Loucy (cell line): Measurements from ENCODE around the gene CLDN18.
A peak's percentile ranks its signal among the peaks of the same experiment; 100 is the strongest.

Experiments used
- EZH2phosphoT487 ChIP-seq: fragments of 200-600 bp; IDR thresholded peaks from 2 replicates; pipeline ENCODE4 v1.6.1; 2018; ENCODE audit warnings: antibody characterized with exemption, mild to moderate bottlenecking, moderate library complexity, borderline replicate concordance
- TF ChIP-seq, protein P1 (sequence below): fragments of 200-600 bp; sonication (generic); conservative IDR thresholded peaks from 2 replicates; pipeline ENCODE4 v1.5.1; 2014; ENCODE audit warnings: mild to moderate bottlenecking, antibody characterized with exemption, low read length

DNA sequence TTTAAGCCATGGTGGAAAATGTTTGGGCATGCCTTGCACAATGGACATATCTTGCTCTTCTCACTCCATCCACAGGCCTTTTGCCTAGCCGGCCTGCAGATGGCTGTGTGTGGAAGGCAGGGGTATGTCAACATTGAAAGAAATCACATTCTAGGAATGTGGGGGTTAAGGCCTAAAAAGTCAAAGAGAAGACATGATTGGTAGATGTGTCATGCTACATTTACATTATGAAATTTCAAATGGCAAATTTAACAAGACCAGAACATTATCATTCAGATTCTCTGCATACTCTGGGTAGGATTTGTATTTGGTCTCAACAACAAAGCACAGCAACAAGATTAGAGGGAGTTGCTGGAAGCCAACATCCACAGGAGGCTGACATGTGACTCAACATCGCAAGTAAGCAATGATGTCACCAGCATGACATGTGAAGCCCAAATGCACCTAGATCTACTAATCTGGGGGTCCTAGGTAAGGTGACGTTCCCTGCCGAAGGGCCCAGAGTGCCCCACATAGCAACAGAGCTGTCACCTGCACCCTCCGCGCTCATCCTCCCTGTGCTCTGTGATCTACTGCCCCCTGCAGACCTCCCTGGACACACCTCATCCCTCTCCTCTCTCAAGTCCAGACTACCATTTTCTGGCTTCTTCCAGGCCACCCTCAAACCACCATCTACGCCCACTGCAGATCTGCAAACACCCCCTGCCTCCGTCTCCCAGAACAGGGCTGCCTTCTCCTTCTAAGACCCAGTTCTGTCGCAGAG is 39.4 kb downstream of the CLDN18 start:
- TF ChIP-seq, protein P1, sequence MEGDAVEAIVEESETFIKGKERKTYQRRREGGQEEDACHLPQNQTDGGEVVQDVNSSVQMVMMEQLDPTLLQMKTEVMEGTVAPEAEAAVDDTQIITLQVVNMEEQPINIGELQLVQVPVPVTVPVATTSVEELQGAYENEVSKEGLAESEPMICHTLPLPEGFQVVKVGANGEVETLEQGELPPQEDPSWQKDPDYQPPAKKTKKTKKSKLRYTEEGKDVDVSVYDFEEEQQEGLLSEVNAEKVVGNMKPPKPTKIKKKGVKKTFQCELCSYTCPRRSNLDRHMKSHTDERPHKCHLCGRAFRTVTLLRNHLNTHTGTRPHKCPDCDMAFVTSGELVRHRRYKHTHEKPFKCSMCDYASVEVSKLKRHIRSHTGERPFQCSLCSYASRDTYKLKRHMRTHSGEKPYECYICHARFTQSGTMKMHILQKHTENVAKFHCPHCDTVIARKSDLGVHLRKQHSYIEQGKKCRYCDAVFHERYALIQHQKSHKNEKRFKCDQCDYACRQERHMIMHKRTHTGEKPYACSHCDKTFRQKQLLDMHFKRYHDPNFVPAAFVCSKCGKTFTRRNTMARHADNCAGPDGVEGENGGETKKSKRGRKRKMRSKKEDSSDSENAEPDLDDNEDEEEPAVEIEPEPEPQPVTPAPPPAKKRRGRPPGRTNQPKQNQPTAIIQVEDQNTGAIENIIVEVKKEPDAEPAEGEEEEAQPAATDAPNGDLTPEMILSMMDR, result peak; percentile 41
- TF ChIP-seq EZH2phosphoT487, result no peak
